HuH-7.5 (cell line): ENCODE measurements around the gene TET1.
A peak's percentile ranks its signal among the peaks of the same experiment; 100 is the strongest.
"Not testable (repeated sequence)": the region's sequence is repeated elsewhere in the genome, so short reads cannot be mapped to it uniquely, and the experiment has no call there.

ENCODE experiments used
- DNase-seq: peaks from one replicate; pipeline ENCODE4 v3.0.0; 2011; ENCODE audit warnings: low spot score

TET1 gene

DNA sequence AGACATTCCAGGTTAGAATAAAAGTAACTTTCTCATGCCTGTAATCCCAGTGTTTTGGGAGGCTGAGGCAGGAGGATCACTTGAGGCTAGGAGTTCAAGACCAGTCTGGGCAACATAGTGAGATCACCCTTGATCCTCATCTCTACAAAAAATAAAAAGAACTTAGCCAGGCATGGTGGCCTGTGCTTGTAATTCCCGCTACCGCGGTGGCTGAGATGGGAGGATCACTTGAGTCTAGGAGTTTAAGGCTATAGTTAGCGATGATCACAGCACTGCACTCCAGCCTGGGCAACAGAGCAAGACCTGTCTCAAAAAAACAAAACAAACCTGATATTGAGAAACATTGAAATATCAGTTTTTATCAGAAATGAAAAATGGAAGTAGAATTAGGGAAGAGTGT, 4.6 kb downstream of the TET1 start:
- DNase-seq, result no peak

- DNase-seq, result no peak
Observed at GRCh38 chr10:68565658-68566057, 5.5 kb downstream of the TET1 start.

DNA sequence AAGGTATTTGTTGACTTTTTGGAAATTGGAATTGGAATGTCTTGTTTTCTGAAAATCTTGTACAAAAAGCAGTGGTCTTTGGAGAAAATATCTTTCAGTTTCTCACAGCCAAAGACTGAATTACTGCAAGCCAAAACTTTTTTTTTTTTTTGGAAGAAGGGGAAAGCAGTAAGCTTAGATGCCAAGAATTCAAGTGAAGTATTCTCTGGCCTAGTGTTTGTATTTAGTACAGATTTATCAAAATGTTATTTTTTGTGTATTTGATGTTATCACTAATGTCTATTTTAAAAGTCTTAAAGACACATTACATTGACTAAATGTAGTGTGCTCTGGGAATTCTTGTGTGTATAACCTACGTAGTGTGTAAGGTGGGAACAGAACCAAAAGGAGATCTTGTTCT, 6.2 kb downstream of the TET1 start:
- no peak for DNase-seq

- DNase-seq, result no peak
Observed at GRCh38 chr10:68566955-68567354, 6.8 kb downstream of the TET1 start.

GRCh38 chr10:68572151-68572550, 12.0 kb downstream of the TET1 start:
- DNase-seq, result no peak

DNA sequence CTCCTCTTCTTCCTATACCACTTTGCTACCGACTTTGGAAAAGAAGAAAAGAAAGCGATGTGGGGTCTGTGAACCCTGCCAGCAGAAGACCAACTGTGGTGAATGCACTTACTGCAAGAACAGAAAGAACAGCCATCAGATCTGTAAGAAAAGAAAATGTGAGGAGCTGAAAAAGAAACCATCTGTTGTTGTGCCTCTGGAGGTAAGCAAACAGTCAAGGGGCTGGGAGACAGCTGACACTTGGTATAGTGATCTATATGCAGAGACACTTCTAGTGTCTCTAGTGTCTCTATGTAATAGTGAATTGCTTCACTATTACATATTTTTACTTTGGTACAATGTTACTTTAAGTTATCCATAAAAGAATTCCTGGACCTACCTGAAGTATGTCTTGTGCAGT, 13.9 kb downstream of the TET1 start:
- DNase-seq, result no peak

- no peak for DNase-seq
Observed at GRCh38 chr10:68576118-68576517, 16.0 kb downstream of the TET1 start.

- DNase-seq, result no peak
Observed at GRCh38 chr10:68578974-68579373, 18.8 kb downstream of the TET1 start.

DNA sequence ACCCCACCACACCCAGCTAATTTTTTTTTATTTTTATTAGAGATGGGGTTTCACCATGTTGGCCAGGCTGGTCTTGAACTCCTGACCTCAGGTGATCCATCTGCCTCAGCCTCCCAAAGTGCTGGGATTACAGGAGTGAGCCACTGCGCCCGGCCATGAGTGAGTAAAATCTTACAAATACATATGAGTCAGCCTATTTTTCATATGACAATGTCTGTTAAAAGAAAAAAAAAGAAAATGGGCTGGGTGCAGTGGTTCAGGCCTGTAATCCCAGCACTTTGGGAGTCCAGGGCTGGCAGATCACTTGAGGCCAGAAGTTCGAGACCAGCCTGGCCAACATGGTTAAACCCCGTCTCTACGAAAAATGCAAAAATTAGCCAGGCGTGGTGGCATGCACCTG, 24.1 kb downstream of the TET1 start:
- not testable (repeated sequence) for DNase-seq

GRCh38 chr10:68586606-68587305, 26.6 kb downstream of the TET1 start:
- no peak for DNase-seq

GRCh38 chr10:68594405-68594804, 34.3 kb downstream of the TET1 start:
- DNase-seq, result no peak

DNA sequence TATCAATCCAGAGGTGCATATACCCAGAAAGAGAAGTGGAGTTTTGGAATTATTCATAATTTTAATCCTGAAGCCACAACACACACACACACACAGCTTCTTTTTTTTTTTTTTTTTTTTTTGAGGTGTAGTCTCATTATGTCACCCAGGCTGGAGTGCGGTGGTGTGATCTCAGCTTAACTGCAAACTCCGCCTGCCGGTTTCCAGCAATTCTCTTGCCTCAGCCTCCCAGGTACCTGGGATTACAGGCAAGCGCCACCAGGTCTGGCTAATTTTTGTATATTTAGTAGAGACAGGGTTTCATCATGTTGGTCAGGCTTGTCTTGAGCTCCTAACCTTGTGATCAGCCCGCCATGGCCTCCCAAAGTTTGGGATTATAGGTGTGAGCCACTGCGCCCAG, 35.4 kb downstream of the TET1 start:
- DNase-seq, result no peak

- DNase-seq, result no peak
Observed at GRCh38 chr10:68597407-68597806, 37.3 kb downstream of the TET1 start.

GRCh38 chr10:68598978-68599770, 39.0 kb downstream of the TET1 start:
- DNase-seq, result no peak

GRCh38 chr10:68599771-68600040, 39.6 kb downstream of the TET1 start:
- DNase-seq, result no peak

- peak; percentile 51 for DNase-seq
Observed at GRCh38 chr10:68600041-68600778, 40.1 kb downstream of the TET1 start.

DNA sequence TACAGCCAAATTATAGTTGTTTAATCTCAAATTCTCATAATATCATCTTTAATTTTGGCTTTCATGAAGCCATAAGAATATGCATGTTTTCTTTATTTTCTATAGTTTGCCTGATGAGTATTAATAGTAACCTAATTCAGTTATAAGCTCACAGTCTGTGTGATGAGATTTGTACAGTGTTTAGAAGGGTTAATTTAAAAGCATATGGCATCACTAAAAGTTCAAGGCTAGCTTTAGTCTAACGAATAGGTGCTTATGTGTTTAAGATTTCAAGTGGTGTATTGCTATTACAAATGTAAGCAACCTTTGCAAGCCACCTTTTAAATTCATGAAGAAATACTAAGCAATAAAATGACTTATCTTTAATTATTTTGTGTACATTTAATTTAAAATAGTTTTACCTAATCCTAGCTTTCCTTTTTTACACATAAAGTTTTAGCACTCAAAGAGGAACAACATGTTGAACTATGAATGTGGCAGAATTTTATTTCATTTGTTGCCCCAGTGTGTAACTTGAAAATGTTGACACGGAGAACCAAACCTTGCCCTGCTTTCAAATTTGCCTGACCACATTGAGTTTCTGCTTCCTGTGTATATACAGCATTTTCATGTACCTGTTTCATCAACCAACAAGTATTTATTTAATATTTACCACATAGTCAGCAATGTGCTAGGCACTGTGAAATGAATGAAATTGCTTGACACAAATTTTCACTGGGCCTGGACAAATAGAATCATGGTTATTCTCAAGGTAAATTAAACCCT, 41.5 kb downstream of the TET1 start:
- DNase-seq, result no peak

GRCh38 chr10:68602434-68602833, 42.3 kb downstream of the TET1 start:
- DNase-seq, result no peak

GRCh38 chr10:68603766-68604165, 43.6 kb downstream of the TET1 start:
- no peak for DNase-seq

GRCh38 chr10:68604441-68604840, 44.3 kb downstream of the TET1 start:
- no peak for DNase-seq

DNA sequence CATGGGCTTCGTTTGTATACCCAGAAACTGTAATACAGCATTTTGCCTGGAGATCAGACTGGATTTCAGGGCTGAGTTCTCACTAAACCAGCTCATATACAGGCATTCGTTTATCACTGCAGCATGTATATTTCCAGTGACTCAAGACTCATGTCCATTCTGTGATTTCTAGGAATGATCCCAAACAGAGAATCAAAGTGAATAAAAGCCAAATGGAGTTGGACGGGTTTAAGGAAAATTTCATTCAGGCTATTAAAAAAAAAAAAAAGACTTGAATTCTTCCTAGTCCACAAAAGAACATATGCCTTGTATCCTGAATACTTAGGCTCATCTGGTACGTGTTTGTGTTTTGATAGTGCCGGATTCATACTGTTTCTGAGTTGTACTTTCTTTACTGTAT, 46.8 kb downstream of the TET1 start:
- DNase-seq, result no peak

- DNase-seq, result not testable (repeated sequence)
Observed at GRCh38 chr10:68610023-68610422, 49.9 kb downstream of the TET1 start.

GRCh38 chr10:68611227-68611626, 51.1 kb downstream of the TET1 start:
- DNase-seq, result no peak
